ENCODE results near the gene AATK. TPM values are rescaled to one million over a fixed set of nuclear protein-coding genes. Genes with fewer than 3 reads are reported as not detected.
"Not testable (repeated sequence)": the region's sequence is repeated elsewhere in the genome, so short reads cannot be mapped to it uniquely, and the experiment has no call there.

The AATK gene
- total RNA-seq, 1 donor from 2014 or later = 1.4 TPM

DNA sequence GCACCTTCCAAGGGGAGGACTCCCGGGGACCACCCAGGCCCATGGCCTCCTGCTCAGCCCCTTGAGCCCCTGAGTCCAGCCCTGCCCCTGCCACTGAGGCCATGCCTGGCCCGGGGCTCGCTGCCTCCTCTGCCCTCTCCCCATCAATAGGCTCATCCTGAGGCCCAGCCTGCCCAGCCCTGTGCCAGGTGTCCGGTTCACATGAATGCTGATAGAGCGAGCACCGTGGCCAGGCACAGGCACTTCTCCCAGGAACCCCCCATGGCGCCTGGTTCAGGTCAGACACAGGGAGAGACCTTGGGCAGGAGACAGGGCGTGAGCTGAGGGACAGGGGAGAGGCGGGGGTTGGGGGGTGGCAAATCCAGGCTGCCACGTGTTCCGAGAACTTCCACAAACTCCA lies 3.5 kb downstream of the AATK start:
- DNase-seq (ENCODE audit: low spot score) = no peak

GRCh38 chr17:81161972-81162371 lies 4.0 kb downstream of the AATK start:
- DNase-seq (ENCODE audit: low spot score) = no peak

- no peak for DNase-seq (ENCODE audit: low spot score)
Measured at GRCh38 chr17:81161536-81161935, 4.5 kb downstream of the AATK start.

DNA sequence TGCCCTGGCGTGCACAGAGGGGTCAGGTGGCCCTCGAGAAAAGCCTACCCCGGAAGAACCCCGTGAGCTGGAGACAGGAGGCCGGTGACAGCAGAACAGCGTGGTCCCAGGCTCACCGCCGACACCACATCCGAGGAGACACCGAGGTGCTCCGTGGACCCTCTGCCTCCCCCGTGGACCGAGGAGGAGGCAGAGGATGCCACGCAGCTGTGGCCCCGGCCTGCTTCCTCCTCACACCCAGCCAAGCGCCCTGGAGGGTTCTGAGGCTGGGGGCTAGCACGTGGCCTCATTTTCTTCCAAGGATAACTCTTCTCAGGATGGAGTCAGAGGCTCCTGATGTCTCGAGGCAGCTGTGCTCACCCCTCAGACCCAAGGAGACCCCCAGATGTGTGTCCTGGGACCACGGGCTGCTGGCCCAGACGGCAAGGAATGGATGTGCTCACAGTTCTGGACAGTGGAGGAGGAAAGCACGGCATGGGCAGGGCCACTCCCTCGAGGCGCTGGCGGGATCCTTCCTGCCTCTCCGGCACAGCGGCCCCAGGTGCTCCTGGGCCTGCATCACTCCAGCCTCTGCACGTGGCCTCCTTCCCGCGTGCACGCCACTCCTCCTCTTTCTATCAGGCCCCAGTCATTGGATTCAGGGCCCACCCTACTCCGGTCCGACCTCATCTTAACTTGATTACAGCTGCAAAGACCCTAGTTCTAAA lies 5.1 kb downstream of the AATK start:
- DNase-seq (ENCODE audit: low spot score) = no peak

DNA sequence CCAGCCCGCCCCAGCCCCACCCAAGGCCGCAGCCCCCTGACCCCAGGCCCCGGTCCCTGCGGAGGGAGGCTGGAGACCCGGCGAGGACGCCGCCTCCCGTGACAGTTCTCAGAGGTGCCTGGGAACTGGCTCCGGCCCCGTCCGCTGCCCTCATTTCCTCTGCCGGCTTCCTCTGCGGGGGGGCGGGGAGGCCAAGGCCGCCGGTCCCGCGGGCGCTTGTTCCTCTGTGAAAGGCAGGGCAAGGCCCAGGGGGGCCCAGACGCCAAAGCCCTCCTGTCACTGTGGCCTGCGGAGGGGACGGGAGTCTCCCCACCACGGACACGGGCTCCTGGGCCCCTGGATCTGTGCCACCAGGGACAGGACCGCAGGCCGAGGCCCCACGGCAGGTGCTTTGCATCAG lies 5.7 kb downstream of the AATK start:
- DNase-seq (ENCODE audit: low spot score) = no peak

GRCh38 chr17:81159611-81160265 lies 6.3 kb downstream of the AATK start:
- DNase-seq (ENCODE audit: low spot score) = no peak

- no peak for DNase-seq (ENCODE audit: low spot score)
Measured at GRCh38 chr17:81158688-81159590, 7.1 kb downstream of the AATK start.

DNA sequence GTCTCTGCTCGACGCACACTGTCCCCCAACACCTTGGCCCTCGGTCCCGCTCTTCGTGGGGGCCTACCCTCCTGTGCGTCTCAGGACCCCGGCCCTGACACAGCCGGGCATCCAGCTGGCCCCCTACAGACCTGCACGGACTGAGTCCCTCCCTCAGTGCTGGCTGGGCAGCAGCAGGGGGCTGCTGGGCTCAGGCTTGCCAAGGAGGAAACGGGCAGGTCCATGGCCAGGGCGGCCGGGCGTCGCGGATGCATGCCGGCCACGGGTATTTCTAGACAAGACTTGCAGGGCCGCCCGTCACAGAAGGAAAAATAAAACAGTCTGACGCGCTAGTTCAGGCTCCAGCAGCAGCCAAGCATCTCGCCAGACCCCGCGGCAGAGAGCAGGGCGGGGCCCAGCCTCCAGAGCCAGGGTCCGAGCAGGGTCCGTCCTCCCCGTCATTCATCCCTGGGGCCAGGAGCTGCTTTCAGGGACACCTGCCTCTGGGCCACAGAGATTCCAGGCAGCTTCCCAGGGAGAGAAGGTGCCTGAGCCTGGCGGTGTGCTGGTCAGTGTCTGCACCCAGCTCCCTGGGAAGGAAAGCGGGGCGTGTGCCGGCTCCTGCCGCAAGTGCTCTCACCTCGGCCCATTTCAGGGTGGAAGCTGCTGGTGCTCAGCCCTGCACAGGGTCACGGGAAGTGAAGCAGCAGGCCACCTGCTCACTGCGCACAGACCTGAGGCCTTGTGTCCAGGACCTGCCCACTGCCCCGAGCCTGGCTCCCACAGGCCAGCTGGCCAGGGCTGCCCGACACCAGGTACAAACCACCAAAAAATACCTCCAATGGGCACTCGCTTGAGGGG lies 8.0 kb downstream of the AATK start:
- DNase-seq (ENCODE audit: low spot score) = no peak

DNA sequence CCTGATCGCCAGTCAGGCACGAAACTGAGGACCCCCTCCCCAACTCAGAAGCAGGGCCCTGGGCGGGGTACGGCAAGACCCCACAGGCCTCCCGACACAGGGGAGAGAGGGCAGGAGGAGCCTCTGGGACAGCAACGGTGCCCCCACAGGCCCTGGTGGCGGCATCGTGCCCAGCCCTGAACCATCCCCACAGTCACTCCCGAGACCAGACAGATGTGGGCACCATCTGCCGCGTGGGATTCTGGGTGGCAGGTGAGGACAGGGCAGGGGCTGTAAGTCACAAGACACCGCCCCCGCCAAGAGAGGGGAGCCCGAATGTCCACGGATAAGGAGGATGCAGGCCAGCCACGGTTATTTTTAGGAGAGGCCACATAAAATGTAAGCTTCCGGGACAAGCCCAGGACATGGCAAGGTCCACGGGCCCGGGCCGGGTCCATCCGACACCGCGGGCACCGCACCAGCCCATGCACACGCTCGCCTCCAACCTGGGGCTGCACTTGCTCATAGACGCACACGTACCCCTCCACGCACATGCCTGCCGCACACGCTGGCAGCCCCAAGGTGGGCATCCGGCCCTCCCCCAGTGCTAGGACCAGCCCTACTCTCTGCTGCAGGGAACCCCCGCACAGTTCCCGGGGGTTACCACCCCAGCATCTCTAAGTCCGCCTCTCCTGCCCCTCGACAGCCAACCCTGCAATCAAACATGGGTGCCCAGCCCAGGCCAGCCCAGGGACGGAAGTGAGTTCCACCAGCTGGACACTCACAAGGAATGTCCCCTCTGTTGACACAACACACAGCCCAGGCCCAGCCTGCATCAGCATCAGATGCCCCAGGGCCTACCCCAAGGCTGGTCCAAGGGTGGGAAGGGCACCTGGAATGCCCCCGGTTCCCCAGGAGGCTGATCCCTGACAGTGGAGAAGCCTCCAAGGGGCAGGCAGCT lies 8.9 kb downstream of the AATK start:
- no peak for DNase-seq (ENCODE audit: low spot score)

- no peak for DNase-seq (ENCODE audit: low spot score)
Measured at GRCh38 chr17:81154961-81155360, 11.1 kb downstream of the AATK start.

DNA sequence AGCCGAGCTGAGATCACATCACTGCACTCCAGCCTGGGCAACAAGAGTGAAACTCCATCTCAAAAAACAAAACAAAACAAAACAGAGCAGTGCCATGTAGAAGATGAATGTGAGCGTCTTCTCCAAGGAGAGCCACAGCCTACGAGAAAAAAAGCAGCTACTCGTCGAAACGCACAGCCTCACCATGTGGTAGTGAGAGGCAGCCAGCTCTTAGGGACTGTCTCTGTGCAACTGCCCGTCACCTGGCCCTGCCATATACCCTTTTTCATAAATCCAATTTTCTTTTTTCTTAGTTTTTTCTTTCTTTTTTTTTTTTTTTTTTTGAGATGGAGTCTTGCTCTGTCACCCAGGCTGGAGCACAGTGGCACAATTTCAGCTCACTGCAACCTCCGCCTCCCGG lies 12.0 kb downstream of the AATK start:
- not testable (repeated sequence) for DNase-seq (ENCODE audit: low spot score)

DNA sequence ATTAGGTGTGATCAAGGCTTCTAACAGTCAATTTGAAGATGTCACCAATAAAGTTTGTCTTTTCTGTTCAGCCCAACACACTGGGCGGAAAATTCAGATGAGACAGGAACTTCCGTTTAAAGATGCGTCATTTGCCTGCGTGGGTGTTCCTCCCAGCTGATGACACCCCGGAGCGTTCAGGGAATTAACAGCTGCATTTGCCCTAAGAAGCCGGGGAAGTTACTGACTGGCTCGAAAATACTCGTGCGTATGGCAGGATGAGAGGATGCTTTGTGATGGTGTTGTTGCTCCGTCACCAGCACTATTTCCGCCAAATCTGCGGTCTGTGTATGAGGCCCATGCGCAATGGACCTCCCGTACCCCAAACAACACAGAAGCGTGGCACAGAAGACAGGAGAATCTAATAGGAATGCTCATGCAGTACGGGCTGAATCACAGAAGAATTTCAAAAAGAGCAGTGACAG lies 12.6 kb downstream of the AATK start:
- no peak for DNase-seq (ENCODE audit: low spot score)

DNA sequence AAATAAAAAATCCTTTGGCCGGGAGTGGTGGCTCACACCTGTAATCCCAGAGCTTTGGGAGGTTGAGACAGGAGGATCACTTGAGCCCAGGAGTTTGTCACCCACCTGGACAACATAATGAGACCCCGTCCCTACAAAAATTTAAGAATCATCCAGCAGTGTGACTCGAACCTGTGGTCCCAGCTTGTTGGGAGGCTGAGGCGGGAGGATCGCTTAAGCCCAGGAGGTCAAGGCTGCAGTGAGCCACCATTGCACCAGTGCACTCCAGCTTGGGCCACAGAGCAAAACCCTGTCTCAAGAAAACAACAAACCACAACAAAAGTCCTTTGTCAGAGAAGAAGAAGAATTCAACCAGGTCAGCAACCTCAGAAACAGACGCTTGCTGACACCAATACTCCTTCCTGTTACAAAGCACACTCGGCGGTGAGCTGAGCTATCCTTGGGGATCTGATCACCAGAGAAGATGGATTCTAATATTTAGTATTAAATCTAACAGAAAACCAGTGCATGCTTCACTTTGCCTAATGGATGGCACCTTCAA lies 13.7 kb downstream of the AATK start:
- DNase-seq (ENCODE audit: low spot score) = no peak

GRCh38 chr17:81151278-81151677 lies 14.7 kb downstream of the AATK start:
- DNase-seq (ENCODE audit: low spot score) = no peak

- no peak for DNase-seq (ENCODE audit: low spot score)
Measured at GRCh38 chr17:81150377-81151077, 15.5 kb downstream of the AATK start.

- DNase-seq (ENCODE audit: low spot score) = no peak
Measured at GRCh38 chr17:81148986-81149533, 17.0 kb downstream of the AATK start.

- no peak for DNase-seq (ENCODE audit: low spot score)
Measured at GRCh38 chr17:81148571-81148970, 17.4 kb downstream of the AATK start.

DNA sequence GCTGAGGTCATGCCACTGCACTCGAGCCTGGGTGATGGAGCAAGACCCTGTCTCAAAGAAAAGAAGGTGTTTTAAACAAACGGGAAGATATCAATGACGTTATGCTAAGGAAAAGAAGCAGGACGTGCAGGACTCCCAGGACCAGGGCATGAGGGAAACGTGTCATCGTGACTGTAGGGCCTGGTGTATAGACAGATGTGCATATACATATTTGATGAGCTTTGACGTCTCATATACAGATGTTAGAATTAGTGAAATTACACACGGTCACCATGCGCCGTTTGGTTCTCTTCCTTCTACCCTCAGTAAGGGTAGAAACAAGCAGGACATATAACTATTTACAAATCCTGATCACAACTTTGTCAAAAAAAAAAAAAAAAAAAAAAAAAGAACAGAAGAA lies 18.3 kb downstream of the AATK start:
- no peak for DNase-seq (ENCODE audit: low spot score)

GRCh38 chr17:81146208-81146607 lies 19.8 kb downstream of the AATK start:
- not testable (repeated sequence) for DNase-seq (ENCODE audit: low spot score)

Data from umbilical cord (tissue), 2 donors.